Subcutaneous abdominal adipose tissue (tissue), 5 donors: ENCODE measurements around the gene MAST2.
"Not testable (repeated sequence)": the region's sequence is repeated elsewhere in the genome, so short reads cannot be mapped to it uniquely, and the experiment has no call there.

Experiments used
- H3K27ac ChIP-seq: one replicate; pipeline ENCODE4 v1.7.0; 2013; ENCODE audit warnings: low read depth, mild to moderate bottlenecking, inconsistent platforms, low read length, moderate library complexity
- H3K27me3 ChIP-seq, 5 donors: one replicate each; pipeline ENCODE4 v1.7.0; 2013; ENCODE audit warnings: low read length in 5 of 5, inconsistent platforms in 1 of 5; ENCODE audit not compliant: control insufficient read depth in 5 of 5, insufficient read depth in 4 of 5
- H3K36me3 ChIP-seq, 5 donors: one replicate each; pipeline ENCODE4 v1.7.0; 2013; ENCODE audit warnings: low read length in 5 of 5; ENCODE audit not compliant: control insufficient read depth in 5 of 5, insufficient read depth in 5 of 5
- H3K4me1 ChIP-seq, 5 donors: one replicate each; pipeline ENCODE4 v1.7.0; 2013; ENCODE audit warnings: low read length in 5 of 5, mild to moderate bottlenecking in 3 of 5, moderate library complexity in 1 of 5; ENCODE audit not compliant: control insufficient read depth in 5 of 5, insufficient read depth in 5 of 5
- H3K4me3 ChIP-seq, 5 donors: one replicate each; pipeline ENCODE4 v1.7.0; 2013; ENCODE audit warnings: low read length in 5 of 5, low read depth in 1 of 5
- H3K9ac ChIP-seq, 5 donors: one replicate each; pipeline ENCODE4 v1.7.0; 2013; ENCODE audit warnings: low read length in 5 of 5, mild to moderate bottlenecking in 4 of 5, moderate library complexity in 3 of 5
- H3K9me3 ChIP-seq, 5 donors: one replicate each; pipeline ENCODE4 v1.7.0; 2013; ENCODE audit warnings: low read length in 5 of 5; ENCODE audit not compliant: control insufficient read depth in 5 of 5
- donor health status: healthy.
- donor health status: healthy.
- donor health status: healthy.
- donor health status: healthy.
- donor health status: healthy.

The MAST2 gene

DNA sequence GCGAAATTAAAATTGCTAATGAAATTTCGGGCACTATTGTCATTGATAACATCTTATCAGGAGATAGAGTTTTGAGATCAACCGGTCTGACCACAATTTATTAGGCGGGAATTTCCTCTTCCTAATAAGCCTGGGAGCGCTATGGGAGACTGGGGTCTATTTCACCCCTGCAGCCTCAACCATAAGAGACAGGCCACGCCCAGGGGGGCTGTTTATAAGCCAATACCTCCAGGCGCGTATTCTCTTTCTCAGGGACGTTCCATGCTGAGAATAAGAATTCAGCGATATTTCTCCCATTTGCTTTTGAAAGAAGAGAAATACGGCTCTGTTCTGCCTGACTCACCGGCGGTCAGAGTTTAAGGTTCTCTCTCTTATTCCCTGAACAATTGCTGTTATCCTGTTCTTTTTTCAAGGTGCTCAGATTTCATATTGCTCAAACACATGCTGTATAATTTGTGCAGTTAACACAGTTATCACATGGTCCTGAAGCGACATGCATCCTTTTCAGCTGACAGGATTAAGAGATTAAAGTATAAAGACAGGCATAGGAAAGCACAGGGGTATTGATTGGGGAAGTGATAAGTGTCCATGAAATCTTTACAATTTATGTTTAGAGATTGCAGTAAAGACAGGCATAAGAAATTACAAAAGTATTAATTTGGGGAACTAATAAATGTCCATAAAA, 124.0 kb downstream of the MAST2 start:
- H3K27ac ChIP-seq, H3K4me3 ChIP-seq, H3K9ac ChIP-seq, H3K4me1 ChIP-seq, H3K36me3 ChIP-seq, H3K9me3 ChIP-seq, H3K27me3 ChIP-seq: not testable (repeated sequence)

DNA sequence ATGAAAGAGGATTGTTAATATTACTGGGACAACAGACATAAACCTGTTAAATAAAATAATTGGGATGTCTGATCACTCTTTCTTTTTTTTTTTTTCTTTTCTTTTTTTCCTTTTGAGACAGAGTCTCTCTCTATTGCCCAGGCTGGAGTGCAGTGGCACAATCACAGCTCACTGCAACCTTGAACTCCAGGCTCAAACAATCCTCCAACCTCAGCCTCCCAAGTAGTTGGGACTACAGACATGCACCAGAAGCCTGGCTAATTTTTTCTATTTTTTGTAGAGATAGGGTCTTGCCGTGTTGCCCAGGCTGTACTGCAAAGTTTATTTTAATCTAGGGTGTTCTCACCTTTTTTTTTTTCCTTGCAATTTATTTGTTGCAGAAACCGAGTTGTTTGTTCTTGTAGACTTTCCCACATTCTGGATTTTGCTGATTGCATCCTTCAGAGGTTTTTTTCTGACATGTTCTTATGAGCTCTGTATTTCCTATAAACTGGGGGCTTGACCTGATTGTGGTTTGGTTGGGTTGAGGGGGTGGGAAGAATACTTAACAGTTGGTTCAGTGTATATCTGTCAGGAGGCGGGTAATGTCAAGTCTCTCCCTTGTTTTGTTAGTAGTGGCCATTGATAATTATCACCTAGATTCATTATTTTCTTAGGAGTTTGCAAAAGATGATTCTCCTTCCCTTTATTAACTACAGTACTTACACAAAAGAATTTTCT, 125.2 kb downstream of the MAST2 start:
- Histone ChIP-seq H3K36me3 (no peaks in the 10 kb centered on the region), H3K9ac (no peak overlapping the region)

DNA sequence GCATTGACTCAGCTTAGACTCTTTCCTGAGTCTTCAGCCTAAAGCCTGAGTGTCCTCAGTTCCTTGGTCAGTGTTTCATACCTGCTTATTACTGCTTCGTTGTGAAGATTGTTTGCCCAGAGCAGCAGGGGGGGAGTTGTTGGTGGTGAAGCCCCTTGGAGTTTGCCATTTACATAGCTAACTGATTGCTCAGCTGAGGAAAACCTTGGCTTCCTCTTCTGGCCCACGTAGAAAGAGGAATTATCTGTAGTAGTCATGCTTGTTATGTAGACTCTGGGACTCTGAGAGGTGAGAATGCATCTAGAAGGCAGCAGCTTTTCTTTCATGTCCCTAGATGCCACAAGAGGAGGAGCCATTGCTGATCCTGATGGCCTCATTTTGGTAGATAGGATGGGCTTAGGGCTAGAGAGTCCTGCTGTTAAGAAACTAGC, 125.9 kb downstream of the MAST2 start:
- H3K27ac ChIP-seq, result no peak overlapping the region

More for the DNA sequence above, 125.2 kb downstream of the MAST2 start:
- H3K9me3 ChIP-seq, result no peaks in the 10 kb centered on the region
- H3K27me3 ChIP-seq, result no peaks in the 10 kb centered on the region
- H3K4me1 ChIP-seq, result no peaks in the 10 kb centered on the region
- H3K27ac ChIP-seq, result no peak overlapping the region
- H3K4me3 ChIP-seq, result no peak overlapping the region

DNA sequence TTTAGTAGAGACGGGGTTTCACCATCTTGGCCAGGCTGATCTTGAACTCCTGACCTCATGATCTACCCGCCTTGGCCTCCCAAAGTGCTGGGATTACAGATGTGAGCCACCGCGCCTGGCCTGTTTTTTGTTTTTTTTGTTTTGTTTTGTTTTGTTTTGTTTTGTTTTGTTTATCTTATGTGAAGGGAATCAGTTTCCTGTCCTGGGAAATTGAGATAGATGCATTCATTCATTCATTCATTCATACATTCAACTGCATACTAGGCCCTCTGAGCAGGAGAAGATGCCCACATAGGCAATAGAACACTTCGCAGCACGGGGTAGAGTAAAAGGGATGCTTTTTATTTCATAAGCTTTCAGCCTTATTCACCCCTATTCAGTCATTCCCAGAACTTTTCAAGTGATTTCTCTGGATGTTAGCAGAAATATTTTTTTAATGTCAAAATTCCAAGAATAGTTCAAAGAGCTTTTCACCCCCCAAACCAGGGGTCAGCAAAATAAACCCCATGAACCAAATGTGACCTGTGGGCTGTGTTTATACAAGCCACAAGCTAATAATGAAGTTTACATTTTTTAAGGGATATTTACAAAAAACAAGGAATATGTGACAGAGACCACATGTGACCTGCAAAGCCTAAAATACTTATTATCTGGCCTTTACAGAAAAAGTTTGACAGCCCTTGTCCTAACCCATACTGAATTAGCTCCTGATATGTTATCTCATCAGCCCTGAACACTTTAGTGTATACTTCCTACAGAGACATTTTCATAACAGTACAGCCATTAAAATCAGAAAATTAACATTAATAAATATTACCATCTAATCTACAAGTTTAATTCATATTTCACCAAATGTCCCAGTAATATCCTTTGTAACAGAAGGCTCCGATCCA, 127.1 kb downstream of the MAST2 start:
- H3K9ac ChIP-seq, result no peak overlapping the region
- no peak overlapping the region for H3K27ac ChIP-seq
- no peaks in the 10 kb centered on the region for H3K9me3 ChIP-seq
- H3K36me3 ChIP-seq, result no peaks in the 10 kb centered on the region
- H3K4me1 ChIP-seq, result no peaks in the 10 kb centered on the region
- H3K4me3 ChIP-seq, result no peak overlapping the region
- no peaks in the 10 kb centered on the region for H3K27me3 ChIP-seq

More for the DNA sequence above, 125.9 kb downstream of the MAST2 start:
- Histone ChIP-seq H3K27me3 (no peaks in the 10 kb centered on the region), H3K9ac (no peak overlapping the region), H3K4me3 (no peak overlapping the region), H3K36me3 (no peaks in the 10 kb centered on the region), H3K4me1 (no peaks in the 10 kb centered on the region), H3K9me3 (no peaks in the 10 kb centered on the region)

DNA sequence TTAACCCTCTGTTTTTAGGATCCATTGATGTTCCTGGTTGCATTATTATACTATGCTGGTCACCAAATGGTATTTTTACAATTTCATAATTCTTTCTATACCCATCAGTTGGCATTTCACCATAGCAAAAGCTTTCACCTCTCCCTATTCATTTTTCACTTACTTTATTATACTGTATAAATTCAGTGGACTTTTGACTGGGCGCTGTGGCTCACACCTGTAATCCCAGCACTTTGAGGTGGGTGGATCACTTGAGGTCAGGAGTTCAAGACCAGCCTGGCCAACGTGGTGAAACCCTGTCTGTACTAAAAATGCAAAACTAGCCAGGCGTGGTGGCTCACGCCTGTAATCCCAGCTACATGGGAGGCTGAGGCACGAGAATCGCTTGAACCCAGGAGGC, 128.8 kb downstream of the MAST2 start:
- H3K4me1 ChIP-seq, H3K9ac ChIP-seq, H3K4me3 ChIP-seq, H3K27ac ChIP-seq, H3K9me3 ChIP-seq, H3K36me3 ChIP-seq, H3K27me3 ChIP-seq: not testable (repeated sequence)

DNA sequence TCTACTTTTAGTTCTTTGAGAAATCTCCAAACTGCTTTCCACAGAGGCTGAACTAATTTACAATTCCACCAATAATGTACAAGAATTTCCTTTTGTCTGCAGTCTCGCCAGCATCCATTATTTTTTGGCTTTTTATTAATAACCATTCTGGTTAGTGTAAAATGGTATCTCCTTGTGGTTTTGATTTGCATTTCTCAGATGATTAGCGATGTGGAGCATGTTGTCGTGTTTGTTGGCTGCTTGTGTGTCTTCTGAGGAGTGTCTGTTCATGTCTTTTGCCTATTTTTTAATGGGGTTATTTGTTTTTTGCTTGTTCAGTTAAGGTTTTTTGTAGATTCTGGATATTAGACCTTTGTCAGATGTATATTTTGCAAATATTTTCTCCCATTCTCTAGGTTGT, 131.5 kb downstream of the MAST2 start:
- H3K4me1 ChIP-seq, result no peaks in the 10 kb centered on the region
- H3K36me3 ChIP-seq, result no peaks in the 10 kb centered on the region
- H3K27ac ChIP-seq, result no peak overlapping the region
- no peak overlapping the region for H3K4me3 ChIP-seq
- H3K9ac ChIP-seq, result no peak overlapping the region
- H3K27me3 ChIP-seq, result no peaks in the 10 kb centered on the region
- H3K9me3 ChIP-seq, result no peaks in the 10 kb centered on the region

DNA sequence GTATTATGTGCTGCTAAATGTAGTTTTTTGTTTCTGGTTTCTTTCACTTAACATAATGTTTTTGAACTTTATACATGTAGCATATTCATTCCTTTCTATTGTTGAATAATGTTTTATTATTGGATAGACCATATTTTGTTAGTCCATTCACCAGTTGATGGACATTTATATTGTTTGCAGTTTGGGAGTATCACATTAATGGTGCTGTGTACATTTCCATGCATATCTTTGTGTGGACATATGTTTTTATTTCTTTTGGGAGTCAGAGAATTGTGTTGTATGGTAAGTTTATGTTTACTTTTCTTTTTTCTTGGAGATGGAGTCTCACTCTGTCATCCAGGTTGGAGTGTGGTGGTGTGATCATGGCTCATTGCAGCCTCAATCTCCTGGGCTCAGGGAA, 134.6 kb downstream of the MAST2 start:
- Histone ChIP-seq H3K9ac (no peak overlapping the region), H3K9me3 (no peaks in the 10 kb centered on the region), H3K36me3 (no peaks in the 10 kb centered on the region), H3K27ac (no peak overlapping the region), H3K4me3 (no peak overlapping the region), H3K4me1 (no peaks in the 10 kb centered on the region), H3K27me3 (no peaks in the 10 kb centered on the region)

DNA sequence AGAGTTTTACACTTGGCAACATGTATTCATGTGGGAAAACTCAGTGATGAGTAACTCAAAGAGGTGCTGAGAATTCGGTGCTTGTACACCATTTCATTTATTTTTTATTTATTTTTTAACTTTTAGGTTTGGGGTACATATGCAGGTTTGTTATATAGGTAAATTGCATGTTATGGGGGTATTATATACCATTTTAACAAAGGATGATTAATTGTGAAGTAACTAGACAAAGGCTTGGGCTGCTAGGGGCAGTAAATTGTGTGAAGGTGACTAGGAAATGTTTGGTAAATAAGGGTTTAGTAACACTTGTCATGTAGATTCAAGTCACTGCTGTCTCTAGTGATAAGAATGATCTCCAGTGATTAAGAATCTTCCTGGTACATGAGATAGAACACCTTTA, 139.0 kb downstream of the MAST2 start:
- Histone ChIP-seq H3K4me3 (no peak overlapping the region), H3K9ac (no peak overlapping the region), H3K4me1 (no peaks in the 10 kb centered on the region), H3K27ac (no peak overlapping the region), H3K27me3 (no peaks in the 10 kb centered on the region), H3K36me3 (no peaks in the 10 kb centered on the region), H3K9me3 (no peaks in the 10 kb centered on the region)

DNA sequence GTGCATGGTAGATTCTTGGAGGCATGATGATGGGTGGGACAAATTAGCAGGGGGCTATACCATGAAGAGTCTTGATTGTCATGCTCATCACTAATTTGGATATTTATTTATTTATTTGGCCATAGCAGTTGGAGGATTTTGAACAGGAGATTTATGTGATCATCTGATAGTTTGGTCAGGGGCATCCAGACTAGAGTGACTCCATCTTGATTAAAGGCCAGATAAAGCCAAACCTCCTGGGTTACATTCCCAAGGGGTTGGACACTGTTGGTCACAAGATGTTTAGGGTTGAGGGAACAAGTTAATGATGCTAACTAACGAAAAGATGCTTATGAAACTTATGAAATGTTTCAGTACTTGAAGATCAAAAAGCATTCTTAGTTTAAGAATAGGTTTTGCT, 139.8 kb downstream of the MAST2 start:
- Histone ChIP-seq H3K9me3 (no peaks in the 10 kb centered on the region), H3K9ac (no peak overlapping the region), H3K27ac (no peak overlapping the region), H3K36me3 (no peaks in the 10 kb centered on the region), H3K4me1 (no peaks in the 10 kb centered on the region), H3K4me3 (no peak overlapping the region), H3K27me3 (no peaks in the 10 kb centered on the region)

DNA sequence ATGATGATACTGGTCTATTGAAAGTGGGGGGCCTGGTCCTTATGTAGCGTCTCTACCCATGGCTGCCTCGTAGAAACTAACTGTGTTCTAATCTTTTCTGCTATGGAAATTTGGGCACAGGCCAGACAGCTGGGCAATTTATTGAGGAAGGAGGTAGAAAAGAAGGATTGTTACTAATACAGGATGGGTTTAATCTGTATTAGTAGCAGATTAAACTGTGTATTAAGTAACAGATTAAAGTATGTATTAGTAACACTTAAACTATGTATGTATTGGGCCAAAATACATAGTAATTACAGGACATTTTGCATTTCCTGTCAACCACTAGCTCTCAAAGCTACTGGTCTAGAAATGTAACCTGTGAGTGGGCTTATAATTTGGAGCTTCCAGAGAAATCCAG, 142.0 kb downstream of the MAST2 start:
- H3K27me3 ChIP-seq, result no peaks in the 10 kb centered on the region
- H3K9me3 ChIP-seq, result no peaks in the 10 kb centered on the region
- H3K36me3 ChIP-seq, result no peaks in the 10 kb centered on the region
- H3K27ac ChIP-seq, result no peak overlapping the region
- H3K4me3 ChIP-seq, result no peak overlapping the region
- H3K4me1 ChIP-seq, result no peaks in the 10 kb centered on the region
- no peak overlapping the region for H3K9ac ChIP-seq
